GM12875 (cell line): ENCODE results near the gene ARL15.

ENCODE experiments used
- H3K4me3 ChIP-seq: one replicate; pipeline ENCODE4 v1.5.1; 2011; ENCODE audit warnings: low read depth, low read length, control low read depth
- TF ChIP-seq, protein P1 (sequence below): IDR thresholded peaks from 2 replicates; pipeline ENCODE4 v1.5.1; 2011; ENCODE audit warnings: low read depth, mild to moderate bottlenecking, control low read depth, inconsistent platforms, low read length, moderate library complexity, borderline replicate concordance; ENCODE audit not compliant: insufficient read depth

ARL15 gene

DNA sequence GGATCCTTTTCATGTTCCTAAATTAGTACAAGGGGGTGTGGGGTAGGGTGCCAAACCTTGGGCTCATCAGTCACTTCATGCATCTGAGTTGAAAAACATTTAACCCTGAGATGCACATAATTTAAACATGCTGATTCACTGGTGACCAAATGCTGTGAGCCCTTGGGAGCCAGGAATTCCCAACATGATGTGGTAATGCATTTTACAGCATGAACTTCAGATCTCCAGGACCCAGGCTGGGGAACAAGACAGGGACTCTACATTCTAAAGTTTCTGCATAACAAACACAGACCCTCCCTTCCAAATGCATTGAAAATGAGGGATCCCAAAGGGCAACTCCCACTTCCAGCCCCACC, 427.7 kb downstream of the ARL15 start:
- TF ChIP-seq, protein P1, sequence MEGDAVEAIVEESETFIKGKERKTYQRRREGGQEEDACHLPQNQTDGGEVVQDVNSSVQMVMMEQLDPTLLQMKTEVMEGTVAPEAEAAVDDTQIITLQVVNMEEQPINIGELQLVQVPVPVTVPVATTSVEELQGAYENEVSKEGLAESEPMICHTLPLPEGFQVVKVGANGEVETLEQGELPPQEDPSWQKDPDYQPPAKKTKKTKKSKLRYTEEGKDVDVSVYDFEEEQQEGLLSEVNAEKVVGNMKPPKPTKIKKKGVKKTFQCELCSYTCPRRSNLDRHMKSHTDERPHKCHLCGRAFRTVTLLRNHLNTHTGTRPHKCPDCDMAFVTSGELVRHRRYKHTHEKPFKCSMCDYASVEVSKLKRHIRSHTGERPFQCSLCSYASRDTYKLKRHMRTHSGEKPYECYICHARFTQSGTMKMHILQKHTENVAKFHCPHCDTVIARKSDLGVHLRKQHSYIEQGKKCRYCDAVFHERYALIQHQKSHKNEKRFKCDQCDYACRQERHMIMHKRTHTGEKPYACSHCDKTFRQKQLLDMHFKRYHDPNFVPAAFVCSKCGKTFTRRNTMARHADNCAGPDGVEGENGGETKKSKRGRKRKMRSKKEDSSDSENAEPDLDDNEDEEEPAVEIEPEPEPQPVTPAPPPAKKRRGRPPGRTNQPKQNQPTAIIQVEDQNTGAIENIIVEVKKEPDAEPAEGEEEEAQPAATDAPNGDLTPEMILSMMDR: no peak
- H3K4me3 ChIP-seq: no peak overlapping the region

DNA sequence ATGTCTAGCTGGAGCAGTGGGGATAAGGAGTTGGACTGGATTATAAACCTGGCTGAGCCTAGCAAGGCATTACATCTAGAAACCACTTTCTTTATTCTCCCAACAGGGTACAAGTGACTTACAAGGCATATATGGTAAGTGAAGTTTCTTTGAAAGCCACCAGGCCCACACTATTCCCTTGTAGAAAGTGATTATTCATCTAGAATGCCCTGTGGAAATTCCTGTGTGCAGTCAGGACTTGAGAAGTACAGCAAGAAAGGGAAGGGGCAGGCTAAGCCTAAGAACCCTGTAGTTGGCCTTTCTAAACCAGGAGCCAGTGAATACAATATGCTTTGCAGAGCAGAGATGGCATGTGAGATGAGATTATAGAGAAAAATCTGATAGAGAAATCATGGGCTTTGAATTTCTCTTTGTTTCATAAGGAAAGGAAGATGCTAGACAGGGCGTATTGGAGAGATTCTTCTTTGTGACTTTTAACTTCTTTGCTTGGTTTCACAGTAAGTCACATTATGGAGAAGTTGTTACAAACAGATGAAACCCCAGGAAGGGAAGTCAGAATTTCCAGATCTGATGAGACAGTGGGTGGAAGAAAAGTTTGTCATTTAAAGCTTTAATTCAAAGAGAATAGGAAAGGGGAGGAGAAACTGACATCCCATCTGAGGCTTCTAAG, 428.2 kb downstream of the ARL15 start:
- TF ChIP-seq, protein P1: no peak
- no peak overlapping the region for H3K4me3 ChIP-seq

DNA sequence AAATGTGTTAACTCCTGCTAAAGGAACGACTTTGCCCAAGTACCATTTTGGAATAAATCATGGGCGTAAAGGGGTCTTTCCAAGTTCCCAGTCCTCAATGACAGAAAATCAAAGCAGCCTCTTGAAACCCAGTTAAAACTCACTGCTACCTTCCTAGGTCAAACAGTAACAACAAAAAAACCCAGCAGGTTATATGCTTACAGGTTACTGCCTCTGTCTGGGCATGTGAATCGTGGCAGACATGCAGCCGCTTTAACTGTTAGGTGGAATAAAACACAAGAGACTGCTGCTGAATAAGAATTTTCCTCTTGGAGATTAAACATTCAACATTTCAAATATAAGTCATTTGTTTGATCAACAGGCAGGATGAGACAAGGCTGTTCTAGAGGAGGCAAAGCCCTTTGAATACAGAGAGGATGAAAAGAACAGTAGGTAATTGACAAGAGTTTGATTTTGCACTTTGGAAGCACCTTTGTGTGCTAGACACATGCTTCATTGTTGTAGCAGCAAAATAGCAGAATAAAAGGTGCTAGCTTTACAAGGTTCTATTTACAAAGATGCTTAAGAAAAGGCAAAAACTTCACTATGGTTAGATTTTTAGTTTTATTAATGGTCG, 430.6 kb downstream of the ARL15 start:
- TF ChIP-seq, protein P1: no peak
- H3K4me3 ChIP-seq: no peak overlapping the region

DNA sequence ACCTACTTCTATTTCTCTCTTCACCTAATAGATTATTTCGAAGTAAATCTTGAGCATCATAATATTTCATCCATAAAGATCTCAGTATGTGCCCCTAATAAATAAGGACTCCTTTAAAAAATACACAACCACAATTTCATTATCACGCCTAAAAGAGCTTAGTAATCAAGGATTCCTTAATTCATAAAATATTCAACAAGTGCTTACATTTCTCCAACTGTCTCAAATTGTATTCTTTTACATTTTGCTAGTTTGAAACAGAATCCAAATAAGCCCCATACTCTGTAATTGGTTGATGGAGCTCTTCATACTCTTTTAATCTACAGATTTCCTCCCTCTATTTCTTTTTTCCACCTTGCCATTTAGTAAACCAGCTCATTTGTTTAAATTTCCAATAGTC, 432.4 kb downstream of the ARL15 start:
- no peak overlapping the region for H3K4me3 ChIP-seq
- TF ChIP-seq, protein P1: no peak

DNA sequence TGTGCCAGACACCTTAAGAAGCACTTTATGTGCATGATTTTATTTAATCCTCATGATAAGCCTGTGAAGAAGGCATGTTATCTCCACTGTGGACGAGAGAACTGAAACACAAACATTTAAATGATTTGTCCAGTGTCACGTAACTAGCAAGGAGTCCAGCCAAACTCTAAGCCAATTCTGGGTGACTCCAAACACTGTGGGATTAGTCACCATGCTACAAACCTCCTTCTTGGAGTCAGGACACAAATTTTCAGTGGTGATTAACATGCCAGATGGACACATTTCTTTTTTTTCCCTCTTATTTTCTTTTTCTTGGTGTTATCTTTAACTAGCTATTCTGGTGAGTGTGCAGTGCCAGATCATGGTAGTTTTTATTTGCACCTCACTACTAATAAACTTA, 433.1 kb downstream of the ARL15 start:
- H3K4me3 ChIP-seq: no peak overlapping the region
- TF ChIP-seq, protein P1: no peak

DNA sequence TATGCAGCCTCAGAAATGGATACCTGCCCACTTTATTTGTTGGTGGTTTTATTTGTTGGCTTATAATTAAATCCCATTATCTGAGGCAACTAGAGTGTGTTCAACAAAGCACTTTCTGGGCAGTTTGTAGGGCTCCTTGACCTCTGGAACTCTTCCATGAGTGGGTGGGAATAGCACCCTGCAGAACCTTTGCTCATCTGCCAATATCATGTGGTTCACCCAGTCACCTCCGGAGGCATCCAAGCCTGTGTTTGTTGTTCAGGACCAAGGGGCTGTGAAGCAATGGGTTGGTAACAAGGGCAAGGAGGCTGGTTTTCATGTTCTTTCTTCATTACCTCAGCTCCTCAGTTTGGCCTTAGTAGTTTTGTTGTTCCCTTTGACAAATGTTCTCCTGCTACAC, 436.0 kb downstream of the ARL15 start:
- H3K4me3 ChIP-seq: no peak overlapping the region
- TF ChIP-seq, protein P1: peak; percentile 13; the same call in 1 of the 2 replicates

DNA sequence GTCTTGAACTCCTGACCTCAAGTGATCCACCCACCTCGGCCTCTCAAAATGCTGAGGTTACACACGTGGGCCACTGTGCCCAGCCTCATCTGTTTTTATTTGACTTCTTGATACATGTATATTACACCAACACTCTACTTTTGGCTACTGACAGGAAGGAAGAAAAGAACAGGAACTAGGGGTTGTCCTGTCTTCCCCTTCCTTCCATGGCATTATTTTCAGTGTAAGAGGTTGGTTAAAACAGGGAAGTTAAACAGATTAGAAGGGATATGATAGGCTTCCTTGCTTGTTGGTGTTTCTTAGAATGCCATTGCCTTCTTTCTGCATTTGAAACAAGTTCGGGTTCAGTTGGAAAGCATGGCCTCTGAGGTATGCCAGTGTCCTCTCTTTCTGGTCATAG, 437.1 kb downstream of the ARL15 start:
- TF ChIP-seq, protein P1: no peak
- no peak overlapping the region for H3K4me3 ChIP-seq
